ENCODE measurements around the gene FAM131A. TPM values are rescaled to one million over a fixed set of nuclear protein-coding genes. Genes with fewer than 3 reads are reported as not detected.

FAM131A gene
- total RNA-seq, 4 donors from 2014 or later: 53.9 to 71.4 (median 65.3) TPM

GRCh38 chr3:184368586-184369183, 31.3 kb downstream of the FAM131A start:
- peaks cover 0 to 47% (median 12%) of the 10 kb centered on the region in 3 donors for H3K4me1 ChIP-seq
- H3K9me3 ChIP-seq: no peaks in the 10 kb centered on the region
- TF ChIP-seq EP300 (IDR thresholded peaks at IDR 0.05): no peak
- TF ChIP-seq POLR2AphosphoS5 (IDR thresholded peaks at IDR 0.05): no peak
- TF ChIP-seq CTCF (IDR thresholded peaks at IDR 0.05): no peak
- no peak for TF ChIP-seq POLR2A (IDR thresholded peaks at IDR 0.05)
- ATAC-seq: no peak
- peak overlapping the region in 3 of 4 donors; percentile 9 to 41 (median 20) for H3K27ac ChIP-seq
- H3K36me3 ChIP-seq: peaks cover 0 to 46% of the 10 kb centered on the region in 2 donors
- WGBS, 2 donors (ENCODE audit: low coverage in 1 of 2): 38 to 48% methylated on average over 2 of the region's 3 CpGs
- H3K27me3 ChIP-seq: no peaks in the 10 kb centered on the region
- no peak overlapping the region for H3K4me3 ChIP-seq

GRCh38 chr3:184371570-184372018, 34.2 kb downstream of the FAM131A start:
- peaks cover 0 to 30% (median 8%) of the 10 kb centered on the region in 3 donors for H3K4me1 ChIP-seq
- H3K9me3 ChIP-seq: no peaks in the 10 kb centered on the region
- no peak for TF ChIP-seq POLR2A (IDR thresholded peaks at IDR 0.05)
- no peak for TF ChIP-seq EP300 (IDR thresholded peaks at IDR 0.05)
- peak; percentile 74 for TF ChIP-seq POLR2AphosphoS5 (IDR thresholded peaks at IDR 0.05)
- peak in 3 of 4 experiments; percentile 91 to 94 (median 91) for TF ChIP-seq CTCF (IDR thresholded peaks at IDR 0.05)
- no peak overlapping the region for H3K27ac ChIP-seq
- peak; percentile 84 for ATAC-seq
- peaks cover 7% of the 10 kb centered on the region for H3K27me3 ChIP-seq
- 0 to 41% methylated on average over 1 to 5 of the region's 5 CpGs for WGBS, 2 donors (ENCODE audit: low coverage in 1 of 2)
- H3K4me3 ChIP-seq: no peak overlapping the region
- peaks cover 0 to 31% of the 10 kb centered on the region in 2 donors for H3K36me3 ChIP-seq

- peaks cover 14% of the 10 kb centered on the region for H3K27me3 ChIP-seq
- H3K36me3 ChIP-seq: peaks cover 0 to 24% of the 10 kb centered on the region in 2 donors
- no peak overlapping the region for H3K4me3 ChIP-seq
- no peak overlapping the region for H3K27ac ChIP-seq
- peaks cover 0 to 33% (median 8%) of the 10 kb centered on the region in 3 donors for H3K4me1 ChIP-seq
- ATAC-seq: no peak
- H3K9me3 ChIP-seq: no peaks in the 10 kb centered on the region
- 67% methylated on average over 7 of the region's 8 CpGs; no CpG with 5 or more reads in 1 of the 2 donors for WGBS, 2 donors (ENCODE audit: low coverage in 1 of 2)
- no peak for TF ChIP-seq POLR2A (IDR thresholded peaks at IDR 0.05)
- no peak for TF ChIP-seq EP300 (IDR thresholded peaks at IDR 0.05)
Observed at GRCh38 chr3:184372296-184372821, 35.0 kb downstream of the FAM131A start.

- no CpG with 5 or more reads among the region's 5 CpGs for WGBS, 2 donors (ENCODE audit: low coverage in 1 of 2)
- Histone ChIP-seq H3K4me3 (no peak overlapping the region), H3K27me3 (peaks cover 19% of the 10 kb centered on the region), H3K9me3 (no peaks in the 10 kb centered on the region), H3K4me1 (peaks cover 0 to 38% (median 8%) of the 10 kb centered on the region in 3 donors), H3K36me3 (peaks cover 0 to 18% of the 10 kb centered on the region in 2 donors), H3K27ac (no peak overlapping the region)
- ATAC-seq: no peak
- no peak for TF ChIP-seq POLR2AphosphoS5 (IDR thresholded peaks at IDR 0.05)
- no peak for TF ChIP-seq POLR2A (IDR thresholded peaks at IDR 0.05)
- no peak for TF ChIP-seq CTCF (IDR thresholded peaks at IDR 0.05)
- no peak for TF ChIP-seq EP300 (IDR thresholded peaks at IDR 0.05)
Observed at GRCh38 chr3:184372911-184373310, 35.5 kb downstream of the FAM131A start.

- H3K27ac ChIP-seq: no peak overlapping the region
- WGBS, 2 donors (ENCODE audit: low coverage in 1 of 2): 60% methylated on average over 4 of the region's 6 CpGs; no CpG with 5 or more reads in 1 of the 2 donors
- no peak overlapping the region for H3K4me3 ChIP-seq
- peaks cover 0 to 13% of the 10 kb centered on the region in 2 donors for H3K36me3 ChIP-seq
- TF ChIP-seq POLR2AphosphoS5 (IDR thresholded peaks at IDR 0.05) (no peak), CTCF (IDR thresholded peaks at IDR 0.05) (no peak), POLR2A (IDR thresholded peaks at IDR 0.05) (no peak), EP300 (IDR thresholded peaks at IDR 0.05) (no peak)
- peaks cover 24% of the 10 kb centered on the region for H3K27me3 ChIP-seq
- no peaks in the 10 kb centered on the region for H3K9me3 ChIP-seq
- peak; percentile 82 for ATAC-seq
- peaks cover 0 to 42% (median 11%) of the 10 kb centered on the region in 3 donors for H3K4me1 ChIP-seq
Observed at GRCh38 chr3:184373422-184373821, 36.0 kb downstream of the FAM131A start.
